Neutrophil (primary cell): ENCODE measurements around the gene DEPDC5.
A peak's percentile ranks its signal among the peaks of the same experiment; 100 is the strongest.

ENCODE experiments used
- H3K27ac ChIP-seq: fragments of 200-600 bp; sonication (generic); 2 replicates; pipeline ENCODE4 v1.5.1; 2016; ENCODE audit warnings: mild to moderate bottlenecking, moderate library complexity
- H3K27me3 ChIP-seq: fragments of 200-600 bp; sonication (generic); 2 replicates; pipeline ENCODE4 v1.6.0; 2016; ENCODE audit warnings: mild to moderate bottlenecking
- H3K36me3 ChIP-seq: fragments of 200-600 bp; sonication (generic); 2 replicates; pipeline ENCODE4 v1.5.1; 2017
- H3K4me1 ChIP-seq, 2 experiments: fragments of 200-600 bp in 1 of 2; sonication (generic) in 1 of 2; 1 replicate in 1 of 2; 2 replicates in 1 of 2; pipeline versions ENCODE4 v1.5.1 to v1.6.1; 2013 to 2016; ENCODE audit warnings: low read depth in 1 of 2, low read length in 1 of 2, mild to moderate bottlenecking in 1 of 2, moderate library complexity in 1 of 2; ENCODE audit not compliant: control insufficient read depth in 1 of 2, insufficient read depth in 1 of 2
- H3K4me3 ChIP-seq, 2 experiments: fragments of 200-600 bp in 1 of 2; sonication (generic) in 1 of 2; 1 replicate in 1 of 2; 2 replicates in 1 of 2; pipeline ENCODE4 v1.5.1; 2013 to 2016; ENCODE audit warnings: low read depth in 1 of 2, low read length in 1 of 2, mild to moderate bottlenecking in 1 of 2, moderate library complexity in 1 of 2
- H3K9me3 ChIP-seq: fragments of 200-600 bp; sonication (generic); 2 replicates; pipeline ENCODE4 v1.5.1; 2016
- CTCF ChIP-seq: fragments of 200-600 bp; sonication (generic); IDR thresholded peaks from 2 replicates; pipeline ENCODE4 v1.5.1; 2016; ENCODE audit warnings: antibody characterized with exemption

DEPDC5 gene

GRCh38 chr22:31749636-31750364 is 4.0 kb upstream of the DEPDC5 start, which contains the start of gene PRR14L:
PRR14L (minus strand) TSS chr22:31750132; CDS start chr22:31738860, 11,272 bp downstream.
- H3K9me3 ChIP-seq: no peaks in the 10 kb centered on the region
- no peaks in the 10 kb centered on the region for H3K27me3 ChIP-seq
- H3K36me3 ChIP-seq: peaks cover 6% of the 10 kb centered on the region
- peak within 1 kb of the TSS; percentile 81 to 82 for H3K4me3 ChIP-seq
- no peak for TF ChIP-seq CTCF
- H3K27ac ChIP-seq: peak within 1 kb of the TSS; percentile 88
- H3K4me1 ChIP-seq: peaks cover 53 to 63% of the 10 kb centered on the region in 2 experiments

GRCh38 chr22:31750365-31751284 is 3.2 kb upstream of the DEPDC5 start:
- Histone ChIP-seq H3K4me1 (peaks cover 50 to 61% of the 10 kb centered on the region in 2 experiments), H3K27me3 (no peaks in the 10 kb centered on the region), H3K4me3 (peak overlapping the region; percentile 81 to 82), H3K9me3 (no peaks in the 10 kb centered on the region), H3K27ac (peak overlapping the region; percentile 88), H3K36me3 (peaks cover 6% of the 10 kb centered on the region)
- TF ChIP-seq CTCF: no peak

GRCh38 chr22:31752096-31752847 is 1.5 kb upstream of the DEPDC5 start:
- Histone ChIP-seq H3K4me1 (peaks cover 50 to 56% of the 10 kb centered on the region in 2 experiments), H3K27ac (peak overlapping the region; percentile 96)

GRCh38 chr22:31753005-31753633 is 700 bp upstream of the DEPDC5 start:
- TF ChIP-seq CTCF: no peak
- H3K27ac ChIP-seq: peak overlapping the region; percentile 96
- H3K9me3 ChIP-seq: no peaks in the 10 kb centered on the region
- H3K4me3 ChIP-seq: peak overlapping the region; percentile 81 to 85
- H3K36me3 ChIP-seq: peaks cover 5% of the 10 kb centered on the region
- peaks cover 50 to 53% of the 10 kb centered on the region in 2 experiments for H3K4me1 ChIP-seq
- no peaks in the 10 kb centered on the region for H3K27me3 ChIP-seq

More at GRCh38 chr22:31752096-31752847, 1.5 kb upstream of the DEPDC5 start:
- H3K36me3 ChIP-seq: peaks cover 2% of the 10 kb centered on the region
- no peaks in the 10 kb centered on the region for H3K27me3 ChIP-seq
- TF ChIP-seq CTCF: no peak
- no peaks in the 10 kb centered on the region for H3K9me3 ChIP-seq
- peak overlapping the region; percentile 81 to 85 for H3K4me3 ChIP-seq

- Histone ChIP-seq H3K27me3 (no peaks in the 10 kb centered on the region), H3K4me3 (peak overlapping the region; percentile 81 to 85), H3K36me3 (peaks cover 14% of the 10 kb centered on the region), H3K9me3 (no peaks in the 10 kb centered on the region), H3K4me1 (peaks cover 37 to 39% of the 10 kb centered on the region in 2 experiments), H3K27ac (peak overlapping the region; percentile 96)
- no peak for TF ChIP-seq CTCF
Measured at GRCh38 chr22:31754813-31755212, 994 bp downstream of the DEPDC5 start.
